Activated naive CD8-positive, alpha-beta T cell (primary cell): ENCODE data around the gene MAN1A2.
"Not testable (repeated sequence)": the region's sequence is repeated elsewhere in the genome, so short reads cannot be mapped to it uniquely, and the experiment has no call there.

Source experiments
- H3K27ac Mint-ChIP-seq: one replicate; pipeline ENCODE4 v1.8.0; 2021; ENCODE audit warnings: mixed read lengths
- H3K27me3 Mint-ChIP-seq: one replicate; pipeline ENCODE4 v1.8.0; 2021; ENCODE audit warnings: mixed read lengths
- H3K36me3 Mint-ChIP-seq: one replicate; pipeline ENCODE4 v1.8.0; 2021; ENCODE audit warnings: mixed read lengths
- H3K4me1 Mint-ChIP-seq: one replicate; pipeline ENCODE4 v1.8.0; 2021; ENCODE audit warnings: low read depth, mixed read lengths
- H3K4me3 Mint-ChIP-seq: one replicate; pipeline ENCODE4 v1.8.0; 2021; ENCODE audit warnings: mild to moderate bottlenecking, mixed read lengths
- H3K9me3 Mint-ChIP-seq: one replicate; pipeline ENCODE4 v1.8.0; 2021; ENCODE audit warnings: low read depth, mixed read lengths

MAN1A2 gene

DNA sequence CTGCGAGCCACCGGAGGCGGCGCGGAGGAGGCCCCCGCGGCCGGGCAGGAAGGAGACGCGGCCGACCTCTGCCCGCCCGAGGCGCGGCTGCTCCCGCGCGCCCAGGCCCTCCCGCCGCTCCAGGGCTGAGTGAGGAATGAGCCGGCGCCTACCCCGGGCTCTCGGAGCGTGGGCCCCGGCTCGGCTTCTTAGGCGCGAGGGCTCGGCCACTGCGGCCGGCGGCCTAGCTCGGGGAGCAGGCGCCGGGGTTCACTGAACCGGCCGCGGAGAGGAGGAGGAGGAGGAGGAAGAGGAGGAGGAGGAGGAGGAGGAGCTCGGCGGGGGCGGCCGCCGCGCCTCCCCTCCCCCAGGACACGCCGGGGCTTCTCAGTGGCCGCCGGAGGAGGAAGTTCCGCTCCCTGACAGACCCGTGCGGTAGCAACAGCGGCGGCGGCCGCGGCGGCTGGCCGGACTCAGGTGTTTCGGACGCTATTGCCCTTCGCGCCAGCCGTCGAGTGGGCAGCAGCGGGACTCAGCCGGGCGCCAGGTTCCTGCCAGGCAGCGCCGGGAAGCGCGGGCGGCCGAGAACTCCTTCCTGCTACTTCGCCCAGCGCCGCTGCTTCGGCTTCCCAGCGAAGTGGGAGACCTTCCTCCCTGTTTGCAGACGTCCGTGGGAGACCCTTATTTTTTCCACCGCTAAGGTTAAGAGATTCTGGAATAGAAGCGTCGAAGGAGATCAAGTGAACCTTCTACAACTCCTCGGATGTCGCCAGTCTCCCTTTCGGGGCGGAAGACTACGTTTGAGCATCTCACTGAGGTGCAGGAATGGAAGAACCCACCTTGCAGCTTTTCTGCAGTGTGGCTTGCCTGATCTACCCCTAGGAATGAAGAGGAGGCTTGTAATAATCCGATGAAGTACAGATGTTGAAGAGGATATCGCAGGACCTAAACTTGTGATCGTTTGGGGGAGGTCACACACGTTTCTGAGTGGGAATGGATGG lies at the start of gene MAN1A2:
Gene MAN1A2 (plus strand): TSS at position 404 of the 980 bp plus-strand sequence. CDS start 735 bp downstream, outside the sequence.
- H3K4me3 Mint-ChIP-seq = peak within 1 kb of the TSS; percentile 96
- H3K9me3 Mint-ChIP-seq = no peaks in the 10 kb centered on the region
- no peaks in the 10 kb centered on the region for H3K27me3 Mint-ChIP-seq
- peaks cover 64% of the 10 kb centered on the region for H3K4me1 Mint-ChIP-seq
- H3K36me3 Mint-ChIP-seq = no peaks in the 10 kb centered on the region
- peak within 1 kb of the TSS; percentile 96 for H3K27ac Mint-ChIP-seq

DNA sequence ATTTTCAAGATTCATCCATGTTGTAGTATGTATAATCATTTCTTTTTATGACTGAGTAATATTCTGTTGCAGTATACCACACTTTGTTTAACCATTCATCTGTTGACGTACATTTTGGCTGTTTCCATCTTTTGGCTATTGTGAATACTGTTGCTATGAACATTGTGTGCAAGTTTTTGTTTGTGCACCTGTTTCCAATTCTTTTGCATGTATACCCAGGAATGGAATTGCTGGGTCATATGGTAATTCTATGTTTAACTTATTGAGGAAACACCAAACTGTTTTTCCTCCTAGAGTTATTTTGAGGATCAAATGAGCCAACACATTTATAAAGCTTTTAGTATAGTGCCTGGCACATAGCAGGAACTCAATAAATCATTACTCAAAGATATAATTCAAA lies 49.2 kb upstream of the MAN1A2 start:
- no peaks in the 10 kb centered on the region for H3K36me3 Mint-ChIP-seq
- H3K27me3 Mint-ChIP-seq = peaks cover 4% of the 10 kb centered on the region
- H3K4me1 Mint-ChIP-seq = no peaks in the 10 kb centered on the region
- H3K27ac Mint-ChIP-seq = no peak overlapping the region
- H3K4me3 Mint-ChIP-seq = no peak overlapping the region
- H3K9me3 Mint-ChIP-seq = no peaks in the 10 kb centered on the region

DNA sequence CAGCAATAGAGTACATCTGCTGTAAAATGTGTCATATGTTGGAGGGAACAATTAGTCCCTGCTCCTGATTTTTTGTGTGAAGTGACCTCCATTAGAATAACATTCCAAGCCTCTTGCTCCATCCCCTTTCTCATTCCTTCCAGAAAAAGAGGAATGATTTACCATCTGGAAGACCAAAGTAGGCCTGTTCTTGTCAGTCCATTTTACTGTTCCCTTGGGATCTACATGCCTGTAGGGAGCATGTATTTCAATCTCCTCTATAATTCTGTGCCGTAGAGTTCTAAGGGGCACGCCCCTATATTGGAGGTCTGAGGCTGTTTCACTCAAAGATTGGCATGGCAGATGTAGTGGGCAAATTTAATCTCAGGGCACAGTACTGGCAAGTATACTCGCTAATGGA lies 48.8 kb upstream of the MAN1A2 start:
- no peak overlapping the region for H3K27ac Mint-ChIP-seq
- H3K27me3 Mint-ChIP-seq = peaks cover 4% of the 10 kb centered on the region
- H3K4me1 Mint-ChIP-seq = no peaks in the 10 kb centered on the region
- H3K4me3 Mint-ChIP-seq = no peak overlapping the region
- H3K36me3 Mint-ChIP-seq = no peaks in the 10 kb centered on the region
- H3K9me3 Mint-ChIP-seq = no peaks in the 10 kb centered on the region

DNA sequence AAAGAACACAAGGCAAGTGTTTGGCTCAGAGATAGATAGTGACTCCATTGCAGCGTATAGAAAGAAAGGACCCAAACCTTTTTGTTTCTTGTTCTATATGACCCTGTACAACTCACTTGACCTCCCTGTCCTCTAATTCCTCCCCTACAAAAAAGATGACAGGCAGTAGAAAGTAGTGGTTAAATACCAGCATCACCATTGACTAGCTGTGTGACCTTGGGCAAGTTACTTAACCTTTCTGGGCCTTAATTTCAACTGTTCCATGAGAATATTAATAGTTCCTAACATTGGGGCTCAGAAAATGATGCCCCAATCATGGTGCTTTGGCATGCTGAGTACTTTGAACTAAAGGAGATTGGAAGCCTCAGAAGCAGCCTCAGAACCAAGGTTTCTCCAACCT lies 46.7 kb upstream of the MAN1A2 start:
- H3K9me3 Mint-ChIP-seq = no peaks in the 10 kb centered on the region
- H3K36me3 Mint-ChIP-seq = no peaks in the 10 kb centered on the region
- H3K27ac Mint-ChIP-seq = no peak overlapping the region
- no peaks in the 10 kb centered on the region for H3K4me1 Mint-ChIP-seq
- no peak overlapping the region for H3K4me3 Mint-ChIP-seq
- peaks cover 11% of the 10 kb centered on the region for H3K27me3 Mint-ChIP-seq

DNA sequence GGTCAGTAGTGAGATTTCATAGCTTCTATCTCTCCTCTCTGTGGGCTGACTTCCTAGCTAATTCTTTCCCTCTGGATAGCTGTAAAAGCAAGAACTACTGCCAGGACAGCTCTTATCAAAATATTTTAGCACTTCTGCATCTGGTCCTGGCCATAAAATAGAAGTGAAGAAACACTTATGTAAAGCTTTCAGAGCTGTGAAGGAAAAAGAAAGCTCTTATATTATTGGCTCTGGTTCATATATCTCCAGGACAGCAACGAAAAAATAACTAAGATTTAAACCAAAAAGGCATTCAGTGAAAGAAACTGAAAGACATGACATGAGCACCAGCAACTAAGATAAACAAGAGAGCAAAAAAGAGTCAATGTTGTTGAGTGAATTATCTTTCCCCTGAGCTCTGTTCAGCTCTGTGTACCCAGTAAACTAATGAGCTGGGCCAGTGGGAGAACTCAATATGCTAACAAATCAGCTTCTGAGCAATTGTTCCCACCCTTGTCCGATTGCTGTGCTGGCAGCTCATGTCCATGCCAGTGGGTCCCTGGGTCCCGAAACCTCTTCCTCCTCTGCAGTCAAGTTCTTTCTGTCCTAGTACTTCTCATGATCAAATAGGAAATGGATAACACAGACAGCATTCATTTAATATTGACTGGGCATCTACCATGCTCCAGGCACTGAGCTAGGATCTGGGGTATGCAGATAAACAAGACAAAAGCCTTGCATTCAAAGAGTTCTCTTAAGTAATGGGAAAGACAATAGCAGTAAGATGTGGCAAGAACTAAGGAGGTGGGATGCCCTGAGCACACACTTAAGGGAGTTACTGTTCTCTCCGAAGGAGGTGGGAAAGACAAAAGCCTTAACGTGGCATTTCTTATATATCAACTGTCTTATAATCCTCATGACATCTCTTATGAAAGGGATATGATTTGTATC lies 45.3 kb upstream of the MAN1A2 start:
- Mint-ChIP-seq H3K27ac (no peak overlapping the region), H3K4me1 (no peaks in the 10 kb centered on the region), H3K9me3 (no peaks in the 10 kb centered on the region), H3K4me3 (no peak overlapping the region), H3K36me3 (no peaks in the 10 kb centered on the region), H3K27me3 (peaks cover 12% of the 10 kb centered on the region)

DNA sequence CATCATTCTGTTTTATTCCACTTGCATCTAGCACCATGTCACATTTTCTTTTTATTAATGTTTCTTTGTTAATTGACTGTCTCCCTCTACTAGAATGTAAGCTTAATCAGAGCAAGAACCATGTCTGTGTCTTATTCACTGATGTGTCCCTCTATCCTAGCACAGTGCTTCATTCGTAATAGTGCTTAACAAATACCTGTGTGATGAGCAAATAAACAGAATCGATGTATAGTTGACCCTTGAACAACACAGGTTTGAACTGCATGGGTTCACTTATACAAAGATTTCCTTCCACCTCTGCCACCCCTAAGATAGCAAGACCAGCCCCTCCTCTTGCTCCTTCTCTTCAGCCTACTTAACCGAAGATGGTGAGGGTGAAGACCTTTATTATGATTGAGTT lies 42.9 kb upstream of the MAN1A2 start:
- Mint-ChIP-seq H3K4me3 (no peak overlapping the region), H3K27me3 (peaks cover 12% of the 10 kb centered on the region), H3K36me3 (no peaks in the 10 kb centered on the region), H3K4me1 (no peaks in the 10 kb centered on the region), H3K27ac (no peak overlapping the region), H3K9me3 (no peaks in the 10 kb centered on the region)

DNA sequence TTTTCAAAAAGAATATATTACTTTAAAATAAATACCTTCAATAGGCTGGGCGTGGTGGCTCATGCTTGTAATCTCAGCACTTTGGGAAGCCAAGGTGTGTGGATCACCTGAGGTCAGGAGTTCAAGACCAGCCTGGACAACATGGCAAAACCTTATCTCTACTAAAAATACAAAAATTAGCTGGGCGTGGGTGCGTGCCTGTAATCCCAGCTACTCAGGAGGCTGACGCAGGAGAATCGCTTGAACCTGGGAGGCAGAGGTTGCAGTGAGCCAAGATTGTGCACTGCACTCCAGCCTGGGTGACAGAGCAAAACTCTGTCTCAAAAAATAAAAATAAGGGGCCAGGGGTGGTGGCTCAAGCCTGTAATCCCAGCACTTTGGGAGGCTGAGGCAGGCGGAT lies 41.2 kb upstream of the MAN1A2 start:
- not testable (repeated sequence) for H3K36me3 Mint-ChIP-seq, H3K9me3 Mint-ChIP-seq, H3K4me3 Mint-ChIP-seq, H3K4me1 Mint-ChIP-seq, H3K27ac Mint-ChIP-seq
- H3K27me3 Mint-ChIP-seq = peaks cover 12% of the 10 kb centered on the region

DNA sequence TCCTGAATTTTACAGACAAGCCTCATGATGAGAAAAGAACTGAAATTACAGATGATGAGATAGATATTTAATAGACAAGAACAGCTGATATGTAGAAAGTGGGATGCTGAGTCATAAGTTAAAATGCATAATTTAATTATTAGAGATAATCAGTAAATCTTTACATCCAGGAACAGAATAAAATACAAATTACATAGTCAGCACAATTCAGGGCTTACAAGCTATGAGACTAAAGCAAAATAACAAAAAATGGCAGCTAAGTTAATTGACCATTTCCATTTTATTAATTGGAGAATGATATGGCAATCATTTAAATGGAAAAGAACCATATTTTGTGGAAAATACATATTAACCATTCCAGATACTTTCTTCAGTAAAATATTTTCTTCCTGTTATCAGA lies 40.2 kb upstream of the MAN1A2 start:
- no peaks in the 10 kb centered on the region for H3K9me3 Mint-ChIP-seq
- H3K4me1 Mint-ChIP-seq = no peaks in the 10 kb centered on the region
- no peak overlapping the region for H3K4me3 Mint-ChIP-seq
- H3K27me3 Mint-ChIP-seq = peaks cover 12% of the 10 kb centered on the region
- no peaks in the 10 kb centered on the region for H3K36me3 Mint-ChIP-seq
- no peak overlapping the region for H3K27ac Mint-ChIP-seq

DNA sequence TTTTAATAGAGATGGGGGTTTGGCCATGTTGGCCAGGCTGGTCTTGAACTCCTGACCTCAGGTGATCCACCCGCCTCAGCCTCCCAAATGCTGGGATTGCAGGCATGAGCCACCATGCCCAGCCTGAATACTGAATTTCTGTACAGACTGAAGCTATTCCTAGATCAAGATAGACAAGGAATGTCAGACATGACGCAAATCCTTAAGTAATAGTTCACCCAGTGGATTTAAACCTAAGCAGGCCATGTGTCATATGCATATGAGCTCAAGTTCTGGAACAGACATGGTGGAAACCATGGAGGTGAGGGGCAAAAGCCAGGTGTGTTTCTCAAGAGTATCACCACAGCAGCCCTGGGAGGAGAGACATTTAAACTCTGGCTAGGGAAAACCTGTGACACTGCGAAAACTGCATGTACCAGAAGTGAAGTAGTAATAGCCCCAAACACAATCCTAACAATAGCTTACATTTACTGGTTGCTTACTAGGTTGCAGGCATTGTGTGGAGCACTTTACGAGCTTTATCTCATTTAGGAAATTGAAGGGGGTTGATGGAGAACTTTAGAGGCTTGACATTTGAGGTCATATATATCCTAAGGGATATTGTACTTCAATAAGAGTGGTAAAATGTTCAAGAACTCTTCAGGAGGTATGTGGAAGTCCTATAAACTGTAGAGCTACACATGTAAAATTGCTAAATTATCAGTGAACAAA lies 31.7 kb upstream of the MAN1A2 start:
- Mint-ChIP-seq H3K4me1 (peaks cover 8% of the 10 kb centered on the region), H3K4me3 (no peak overlapping the region), H3K27ac (no peak overlapping the region), H3K27me3 (peaks cover 2% of the 10 kb centered on the region), H3K9me3 (no peaks in the 10 kb centered on the region), H3K36me3 (no peaks in the 10 kb centered on the region)

DNA sequence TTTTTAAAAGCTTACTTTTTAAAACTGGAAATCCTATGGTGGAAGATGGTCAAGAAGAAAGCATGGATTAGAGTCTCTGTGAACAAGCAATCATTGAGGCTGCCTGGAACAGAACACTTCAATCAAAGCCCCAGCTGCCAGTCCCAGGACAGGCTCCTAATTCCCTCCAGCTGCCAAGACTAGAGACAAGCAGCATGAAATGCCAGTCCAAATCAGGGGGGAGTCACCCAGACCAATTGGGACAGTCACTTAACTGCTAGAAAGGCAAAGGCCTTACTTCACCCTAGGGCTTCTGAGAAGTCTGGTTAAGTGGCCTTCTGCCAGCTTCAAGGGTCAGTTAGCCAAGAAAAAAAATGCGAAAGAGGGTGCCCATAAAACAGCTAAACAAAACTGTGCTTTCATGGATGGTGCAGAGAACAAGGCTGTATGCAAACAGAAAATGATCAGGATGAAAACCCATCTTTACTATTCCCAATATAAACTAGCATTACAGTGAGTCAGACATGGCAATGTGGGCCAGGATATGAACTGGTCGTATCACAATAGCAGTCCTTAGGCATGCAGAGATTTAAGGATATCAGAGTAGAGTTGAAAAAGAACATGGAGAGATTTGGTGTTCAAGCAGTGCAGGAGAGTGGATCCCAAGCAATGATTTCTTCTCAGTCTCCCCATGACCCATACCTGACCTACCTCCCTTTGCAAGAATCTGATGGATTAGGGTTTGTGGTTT lies 31.0 kb upstream of the MAN1A2 start:
- Mint-ChIP-seq H3K9me3 (no peaks in the 10 kb centered on the region), H3K27ac (no peak overlapping the region), H3K27me3 (peaks cover 2% of the 10 kb centered on the region)

DNA sequence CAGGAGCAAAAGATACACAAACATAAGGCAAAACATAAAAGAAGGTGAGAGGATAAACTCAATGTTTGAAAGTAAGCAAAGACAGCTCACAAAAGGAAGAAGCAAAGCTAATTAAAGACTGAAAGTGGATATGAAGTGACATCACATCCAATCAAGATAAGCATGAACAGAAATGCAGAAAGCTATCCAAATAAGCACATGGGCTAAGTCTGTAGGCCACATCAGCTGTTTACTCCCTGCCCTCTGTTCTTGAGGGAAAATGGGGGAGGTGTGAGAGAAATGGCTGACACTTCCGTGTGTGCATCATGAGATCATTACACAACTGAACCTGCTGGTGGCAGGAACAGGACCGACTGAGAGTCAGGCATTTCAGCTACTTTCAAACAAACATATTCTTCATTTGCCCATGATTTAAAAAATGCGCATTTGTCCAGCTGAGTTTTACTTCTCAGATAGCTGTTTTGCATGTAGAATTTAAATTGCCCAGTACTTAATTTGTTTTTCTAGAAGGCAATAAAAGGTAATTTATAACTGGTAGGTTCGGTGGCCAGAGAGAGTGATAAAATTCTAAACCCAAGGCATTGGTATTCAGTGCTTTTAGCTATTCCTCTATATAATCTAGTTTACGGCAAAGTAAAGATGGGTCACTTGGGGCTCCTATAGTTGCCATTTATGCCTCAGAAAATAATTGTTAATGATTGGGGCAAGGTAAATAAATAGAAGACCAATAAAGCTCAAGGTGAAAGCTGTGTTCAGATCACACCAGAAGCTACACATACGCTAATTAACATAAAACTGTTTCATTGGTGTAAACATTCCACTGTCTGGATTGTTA lies 27.2 kb upstream of the MAN1A2 start:
- Mint-ChIP-seq H3K27me3 (no peaks in the 10 kb centered on the region), H3K4me1 (peaks cover 20% of the 10 kb centered on the region), H3K36me3 (no peaks in the 10 kb centered on the region), H3K27ac (no peak overlapping the region), H3K9me3 (no peaks in the 10 kb centered on the region), H3K4me3 (no peak overlapping the region)

More for the DNA sequence above, 31.0 kb upstream of the MAN1A2 start:
- Mint-ChIP-seq H3K4me3 (no peak overlapping the region), H3K36me3 (no peaks in the 10 kb centered on the region), H3K4me1 (peaks cover 10% of the 10 kb centered on the region)

DNA sequence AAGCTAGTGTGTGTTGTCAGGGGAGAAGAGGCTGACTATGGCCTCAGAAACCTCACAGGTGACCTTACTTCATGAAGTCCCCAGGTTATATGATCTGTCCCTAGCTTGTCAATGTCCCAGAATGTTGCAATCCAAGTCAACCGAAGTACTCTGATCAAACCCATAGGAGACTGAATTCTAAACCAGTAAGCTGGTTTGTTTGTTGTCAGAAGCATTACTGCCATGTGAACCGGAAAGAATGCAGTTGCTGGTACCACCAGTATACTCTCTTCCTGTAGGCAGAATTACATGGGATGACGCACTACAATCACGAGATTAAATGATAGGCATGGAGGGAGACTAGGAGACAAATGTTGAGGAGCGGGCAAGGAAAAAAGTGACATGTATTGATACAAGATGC lies 26.1 kb upstream of the MAN1A2 start:
- no peaks in the 10 kb centered on the region for H3K27me3 Mint-ChIP-seq
- H3K27ac Mint-ChIP-seq = no peak overlapping the region
- H3K4me3 Mint-ChIP-seq = no peak overlapping the region
- H3K4me1 Mint-ChIP-seq = peaks cover 20% of the 10 kb centered on the region
- no peaks in the 10 kb centered on the region for H3K9me3 Mint-ChIP-seq
- no peaks in the 10 kb centered on the region for H3K36me3 Mint-ChIP-seq

DNA sequence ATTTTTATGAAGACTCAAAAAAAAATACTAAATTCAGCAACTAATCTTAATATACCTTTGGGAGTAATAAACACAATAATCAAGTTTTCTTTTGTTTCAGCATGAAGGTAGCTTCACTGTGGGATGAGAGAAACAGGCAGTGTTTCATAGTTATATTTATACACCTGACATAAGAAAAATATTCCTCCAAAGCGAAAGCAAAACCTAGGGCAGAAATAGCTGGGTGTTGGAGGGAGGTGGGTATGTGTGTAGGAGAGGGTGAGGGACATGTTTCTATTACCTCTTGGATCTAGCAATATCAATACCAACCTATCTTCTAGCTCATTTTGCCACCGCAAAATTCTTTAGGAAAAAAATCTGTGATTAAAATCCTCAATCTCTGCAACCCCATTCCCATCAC lies 24.9 kb upstream of the MAN1A2 start:
- no peaks in the 10 kb centered on the region for H3K9me3 Mint-ChIP-seq
- H3K27me3 Mint-ChIP-seq = peaks cover 1% of the 10 kb centered on the region
- no peaks in the 10 kb centered on the region for H3K36me3 Mint-ChIP-seq
- H3K4me1 Mint-ChIP-seq = peaks cover 20% of the 10 kb centered on the region
- no peak overlapping the region for H3K27ac Mint-ChIP-seq
- H3K4me3 Mint-ChIP-seq = no peak overlapping the region
